Measurements from ENCODE around the gene LNX2.

DNA sequence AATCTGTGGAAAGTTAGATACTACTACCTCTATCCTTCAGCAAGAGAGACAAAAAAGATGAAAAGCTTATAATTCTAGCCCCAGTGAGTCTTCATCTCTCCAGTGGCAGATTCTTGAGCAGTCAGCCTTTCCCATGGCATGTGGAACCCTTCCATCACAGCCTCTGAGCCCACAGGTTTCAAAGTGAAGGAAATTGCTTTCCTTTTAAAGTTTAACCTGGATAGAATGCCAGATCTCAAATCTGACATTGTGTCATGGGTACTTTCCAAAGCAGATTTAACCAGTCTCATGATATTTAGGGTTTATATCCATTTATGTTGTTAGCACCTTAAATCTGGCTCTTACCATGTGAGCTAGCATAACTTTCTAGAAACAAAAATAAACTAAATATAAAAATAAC is 40.7 kb upstream of the LNX2 start:
- TF ChIP-seq, protein P1, sequence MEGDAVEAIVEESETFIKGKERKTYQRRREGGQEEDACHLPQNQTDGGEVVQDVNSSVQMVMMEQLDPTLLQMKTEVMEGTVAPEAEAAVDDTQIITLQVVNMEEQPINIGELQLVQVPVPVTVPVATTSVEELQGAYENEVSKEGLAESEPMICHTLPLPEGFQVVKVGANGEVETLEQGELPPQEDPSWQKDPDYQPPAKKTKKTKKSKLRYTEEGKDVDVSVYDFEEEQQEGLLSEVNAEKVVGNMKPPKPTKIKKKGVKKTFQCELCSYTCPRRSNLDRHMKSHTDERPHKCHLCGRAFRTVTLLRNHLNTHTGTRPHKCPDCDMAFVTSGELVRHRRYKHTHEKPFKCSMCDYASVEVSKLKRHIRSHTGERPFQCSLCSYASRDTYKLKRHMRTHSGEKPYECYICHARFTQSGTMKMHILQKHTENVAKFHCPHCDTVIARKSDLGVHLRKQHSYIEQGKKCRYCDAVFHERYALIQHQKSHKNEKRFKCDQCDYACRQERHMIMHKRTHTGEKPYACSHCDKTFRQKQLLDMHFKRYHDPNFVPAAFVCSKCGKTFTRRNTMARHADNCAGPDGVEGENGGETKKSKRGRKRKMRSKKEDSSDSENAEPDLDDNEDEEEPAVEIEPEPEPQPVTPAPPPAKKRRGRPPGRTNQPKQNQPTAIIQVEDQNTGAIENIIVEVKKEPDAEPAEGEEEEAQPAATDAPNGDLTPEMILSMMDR (conservative IDR thresholded peaks at IDR 0.05 in 1 of 2, IDR thresholded peaks at IDR 0.05 in 1 of 2; ENCODE audit: extremely low read depth in 1 of 2, insufficient read depth in 1 of 2, low read depth in 1 of 2, low read length in 2 of 2), result no peak
- TF ChIP-seq EZH2 (IDR thresholded peaks at IDR 0.05; ENCODE audit: borderline replicate concordance, low read length), result no peak

All from mammary epithelial cell (primary cell).